Activated CD8-positive, alpha-beta T cell treated with anti-CD3 and anti-CD28 coated beads for 36 hours (primary cell): ENCODE data around the gene OR2T12. TPM values are rescaled to one million over a fixed set of nuclear protein-coding genes. Genes with fewer than 3 reads are reported as not detected.
"Not testable (repeated sequence)": the region's sequence is repeated elsewhere in the genome, so short reads cannot be mapped to it uniquely, and the experiment has no call there.

Experiments
- ATAC-seq: fragments of 200-7000 bp; cut with Tn5 transposase; one replicate; pipeline ENCODE4 v1.10.0; 2021; ENCODE audit warnings: mild to moderate bottlenecking, moderate library complexity
- CTCF ChIA-PET: fragments of 350-600 bp; sonication (Branson Sonifier 250); formaldehyde crosslinking; loops from one replicate; lab custom pipeline; 2021; ENCODE audit warnings: antibody characterized with exemption; lab: Charles Lee
- POLR2A ChIA-PET: fragments of 350-600 bp; sonication (Branson Sonifier 250); formaldehyde crosslinking; loops from one replicate; lab custom pipeline; 2021; ENCODE audit warnings: antibody characterized with exemption; lab: Charles Lee
- DNase-seq: peaks from one replicate; pipeline ENCODE4 v3.0.0-alpha.2; 2020
- H3K27ac Mint-ChIP-seq: one replicate; pipeline ENCODE4 v1.8.0; 2021; ENCODE audit warnings: mild to moderate bottlenecking, mixed read lengths
- H3K27me3 Mint-ChIP-seq: one replicate; pipeline ENCODE4 v1.8.0; 2021; ENCODE audit warnings: mixed read lengths
- H3K36me3 Mint-ChIP-seq: one replicate; pipeline ENCODE4 v1.8.0; 2021; ENCODE audit warnings: low read depth, mixed read lengths
- H3K4me1 Mint-ChIP-seq: one replicate; pipeline ENCODE4 v1.8.0; 2021; ENCODE audit warnings: low read depth, mixed read lengths
- H3K4me3 Mint-ChIP-seq: one replicate; pipeline ENCODE4 v1.8.0; 2021; ENCODE audit warnings: mild to moderate bottlenecking, moderate library complexity, mixed read lengths
- H3K9me3 Mint-ChIP-seq: one replicate; pipeline ENCODE4 v1.8.0; 2021; ENCODE audit warnings: mixed read lengths
- intact Hi-C: fragments of 100-400 bp; cut with micrococcal nuclease; formaldehyde crosslinking; loops from one replicate; pipeline ENCODE4 v1.10.0; 2022
- total RNA-seq, 2 experiments: library from RNA; stranded (reverse); gene quantifications; one replicate each; pipeline ENCODE4 v1.2.3, GENCODE V29; 2021
- TF ChIP-seq, protein P1 (sequence below): fragments of 200-600 bp; IDR thresholded peaks from one replicate; pipeline ENCODE4 v1.8.0; 2022; ENCODE audit warnings: antibody characterized with exemption, mild to moderate bottlenecking

Gene OR2T12
- total RNA-seq, 2 experiments from 2014 or later, result not detected

DNA sequence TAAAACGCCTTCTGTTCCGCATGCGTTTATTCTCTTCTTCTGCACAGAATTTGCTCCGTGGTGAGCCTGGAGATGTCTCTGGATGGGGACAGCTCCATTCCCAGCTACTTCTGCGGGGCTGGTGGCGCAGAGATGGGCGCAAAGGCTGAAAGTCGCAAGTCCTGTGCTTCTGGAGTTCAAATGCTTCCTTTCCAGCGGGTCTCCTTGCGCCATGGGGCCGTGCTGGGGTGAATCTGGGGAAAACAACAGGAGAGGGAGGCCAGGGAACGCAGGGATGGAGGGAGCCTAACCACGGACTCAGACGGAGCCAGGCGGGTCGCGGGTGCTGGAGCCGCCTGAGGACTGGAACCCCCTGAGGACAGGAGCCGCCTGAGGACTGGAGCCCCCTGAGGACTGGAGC lies 2.9 kb upstream of the OR2T12 start:
- intact Hi-C loops, result no loop called here
- no peaks in the 10 kb centered on the region for H3K36me3 Mint-ChIP-seq

DNA sequence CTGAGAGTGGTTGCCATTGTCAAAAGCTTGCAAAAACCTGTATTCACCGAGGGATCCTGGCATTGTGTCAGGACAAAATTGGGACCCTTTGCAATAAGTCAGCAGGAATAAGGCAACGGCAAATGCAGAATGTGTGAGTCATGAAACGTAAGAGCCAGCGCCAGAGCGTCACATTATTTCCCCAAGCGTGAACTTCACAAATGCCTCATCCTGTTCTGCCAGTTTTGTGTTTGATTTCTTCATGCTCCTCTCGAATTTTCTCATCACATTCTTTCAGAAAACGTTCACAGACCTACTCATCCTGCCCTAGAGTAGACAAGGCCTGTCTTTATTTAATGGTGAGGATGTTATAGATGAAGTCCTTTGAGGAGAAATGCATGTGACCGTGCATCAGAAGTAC lies 2.4 kb upstream of the OR2T12 start:
- H3K9me3 Mint-ChIP-seq, H3K36me3 Mint-ChIP-seq, CTCF ChIA-PET, POLR2A ChIA-PET, intact Hi-C loops, ATAC-seq, H3K4me3 Mint-ChIP-seq, H3K27ac Mint-ChIP-seq, DNase-seq, H3K4me1 Mint-ChIP-seq, H3K27me3 Mint-ChIP-seq: not testable (repeated sequence)

More for the DNA sequence above, 2.9 kb upstream of the OR2T12 start:
- Mint-ChIP-seq H3K27ac (no peak overlapping the region), H3K9me3 (no peaks in the 10 kb centered on the region), H3K4me3 (no peak overlapping the region), H3K27me3 (no peaks in the 10 kb centered on the region), H3K4me1 (no peaks in the 10 kb centered on the region)
- TF ChIP-seq, protein P1, sequence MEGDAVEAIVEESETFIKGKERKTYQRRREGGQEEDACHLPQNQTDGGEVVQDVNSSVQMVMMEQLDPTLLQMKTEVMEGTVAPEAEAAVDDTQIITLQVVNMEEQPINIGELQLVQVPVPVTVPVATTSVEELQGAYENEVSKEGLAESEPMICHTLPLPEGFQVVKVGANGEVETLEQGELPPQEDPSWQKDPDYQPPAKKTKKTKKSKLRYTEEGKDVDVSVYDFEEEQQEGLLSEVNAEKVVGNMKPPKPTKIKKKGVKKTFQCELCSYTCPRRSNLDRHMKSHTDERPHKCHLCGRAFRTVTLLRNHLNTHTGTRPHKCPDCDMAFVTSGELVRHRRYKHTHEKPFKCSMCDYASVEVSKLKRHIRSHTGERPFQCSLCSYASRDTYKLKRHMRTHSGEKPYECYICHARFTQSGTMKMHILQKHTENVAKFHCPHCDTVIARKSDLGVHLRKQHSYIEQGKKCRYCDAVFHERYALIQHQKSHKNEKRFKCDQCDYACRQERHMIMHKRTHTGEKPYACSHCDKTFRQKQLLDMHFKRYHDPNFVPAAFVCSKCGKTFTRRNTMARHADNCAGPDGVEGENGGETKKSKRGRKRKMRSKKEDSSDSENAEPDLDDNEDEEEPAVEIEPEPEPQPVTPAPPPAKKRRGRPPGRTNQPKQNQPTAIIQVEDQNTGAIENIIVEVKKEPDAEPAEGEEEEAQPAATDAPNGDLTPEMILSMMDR, result no peak
- DNase-seq, result no peak
- POLR2A ChIA-PET, result no interaction called here
- CTCF ChIA-PET, result no interaction called here
- ATAC-seq, result no peak

DNA sequence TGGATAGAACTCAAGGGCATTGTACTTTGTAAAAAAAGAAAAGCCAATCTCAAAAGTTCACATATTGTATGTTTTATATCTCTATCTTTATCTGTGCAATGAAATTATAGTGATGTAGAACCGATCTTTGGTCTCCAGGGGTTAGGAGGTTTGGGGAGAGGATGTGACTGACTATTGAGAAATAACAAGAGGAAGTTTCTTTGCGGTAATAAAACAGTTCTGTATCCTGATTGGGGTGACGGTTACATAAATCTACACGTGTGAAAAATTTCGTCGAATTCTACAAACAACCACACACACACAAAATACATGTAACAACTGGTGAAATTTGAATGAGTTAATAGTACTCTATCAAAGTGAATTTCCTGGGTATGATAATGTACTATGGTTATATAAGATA lies 14.8 kb downstream of the OR2T12 start:
- ATAC-seq (no peak), DNase-seq (no peak)
- Mint-ChIP-seq H3K4me3 (no peak overlapping the region), H3K4me1 (no peaks in the 10 kb centered on the region), H3K36me3 (no peaks in the 10 kb centered on the region), H3K9me3 (no peaks in the 10 kb centered on the region), H3K27ac (no peak overlapping the region), H3K27me3 (peaks cover 1% of the 10 kb centered on the region)
- CTCF ChIA-PET, result no interaction called here
- POLR2A ChIA-PET, result no interaction called here
- intact Hi-C loops, result no loop called here
- TF ChIP-seq, protein P1, result no peak

DNA sequence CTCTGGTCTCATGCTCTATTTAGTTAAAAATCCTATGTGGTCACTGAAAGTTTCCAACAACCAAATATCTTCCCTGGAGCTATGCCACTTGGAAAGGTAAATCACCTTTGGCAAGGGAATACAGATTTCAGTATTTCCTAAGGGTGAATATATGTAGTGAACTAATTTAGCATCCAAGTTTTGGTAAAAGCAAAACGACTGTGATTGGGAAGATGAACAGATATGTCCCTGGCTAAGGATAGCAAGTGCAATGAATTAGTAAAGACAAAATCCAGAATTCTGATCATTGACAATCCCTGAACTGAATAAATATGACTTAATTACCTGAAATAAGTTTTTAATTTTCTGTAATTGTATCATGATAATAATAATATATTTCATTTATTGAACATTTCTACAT lies 25.3 kb downstream of the OR2T12 start, which contains the start of gene OR2T33:
TSS of gene OR2T33 (minus strand) at position 101 of the 400 bp plus-strand sequence. CDS start 4,162 bp downstream, outside the sequence.
- H3K27me3 Mint-ChIP-seq, result no peaks in the 10 kb centered on the region
- ChIA-PET CTCF (no interaction called here), POLR2A (no interaction called here)
- DNase-seq (no peak), ATAC-seq (no peak)
- no peaks in the 10 kb centered on the region for H3K9me3 Mint-ChIP-seq
- intact Hi-C loops, result no loop called here
- no peak within 1 kb of the TSS for H3K27ac Mint-ChIP-seq
- no peaks in the 10 kb centered on the region for H3K4me1 Mint-ChIP-seq
- TF ChIP-seq, protein P1, result no peak
- H3K4me3 Mint-ChIP-seq, result no peak within 1 kb of the TSS
- H3K36me3 Mint-ChIP-seq, result no peaks in the 10 kb centered on the region

DNA sequence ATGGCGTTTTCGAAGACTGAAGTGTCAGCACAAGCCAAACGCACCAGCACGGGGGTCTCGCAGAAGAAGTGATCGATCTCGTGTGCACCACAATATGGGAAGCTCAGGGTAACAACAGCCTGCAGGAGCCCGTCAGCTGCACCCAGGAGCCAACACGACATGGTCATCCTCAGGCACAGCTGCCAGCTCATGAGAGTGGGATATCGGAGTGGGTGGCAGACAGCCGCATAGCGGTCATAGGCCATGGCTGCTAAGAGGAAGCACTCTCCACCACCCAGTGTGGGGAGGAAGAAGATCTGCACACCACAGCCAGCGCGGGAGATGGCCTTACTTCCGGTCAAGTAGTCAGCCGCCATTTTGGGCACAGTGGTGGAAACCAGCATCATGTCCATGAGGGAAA lies 30.0 kb downstream of the OR2T12 start:
- CTCF ChIA-PET, H3K4me1 Mint-ChIP-seq, ATAC-seq, POLR2A ChIA-PET, H3K27me3 Mint-ChIP-seq, H3K9me3 Mint-ChIP-seq, DNase-seq, intact Hi-C loops, H3K36me3 Mint-ChIP-seq, H3K27ac Mint-ChIP-seq, H3K4me3 Mint-ChIP-seq: not testable (repeated sequence)

DNA sequence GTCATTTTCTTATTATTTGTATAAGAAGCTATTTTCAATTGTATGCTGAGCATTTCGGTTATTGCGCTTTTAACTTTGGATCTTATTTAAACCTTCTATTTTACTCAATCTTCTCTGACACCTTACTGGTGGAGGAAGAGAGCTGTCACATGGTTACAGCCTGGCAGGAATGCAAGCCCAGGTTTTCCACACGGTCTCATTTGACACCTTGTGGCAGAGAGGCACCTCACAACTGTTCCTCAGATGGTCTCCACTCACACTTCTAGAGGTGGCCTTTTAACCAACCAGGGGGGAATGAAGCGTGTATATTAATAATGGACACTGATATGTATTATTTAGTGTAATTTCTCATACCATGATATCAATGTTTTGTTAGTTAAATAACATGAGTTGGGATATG lies 35.0 kb downstream of the OR2T12 start:
- Mint-ChIP-seq H3K27me3 (no peaks in the 10 kb centered on the region), H3K36me3 (no peaks in the 10 kb centered on the region), H3K27ac (no peak overlapping the region), H3K4me3 (no peak overlapping the region), H3K9me3 (peaks cover 4% of the 10 kb centered on the region), H3K4me1 (no peaks in the 10 kb centered on the region)
- TF ChIP-seq, protein P1, result no peak
- DNase-seq (no peak), ATAC-seq (no peak)
- ChIA-PET POLR2A (no interaction called here), CTCF (no interaction called here)
- intact Hi-C loops, result no loop called here

DNA sequence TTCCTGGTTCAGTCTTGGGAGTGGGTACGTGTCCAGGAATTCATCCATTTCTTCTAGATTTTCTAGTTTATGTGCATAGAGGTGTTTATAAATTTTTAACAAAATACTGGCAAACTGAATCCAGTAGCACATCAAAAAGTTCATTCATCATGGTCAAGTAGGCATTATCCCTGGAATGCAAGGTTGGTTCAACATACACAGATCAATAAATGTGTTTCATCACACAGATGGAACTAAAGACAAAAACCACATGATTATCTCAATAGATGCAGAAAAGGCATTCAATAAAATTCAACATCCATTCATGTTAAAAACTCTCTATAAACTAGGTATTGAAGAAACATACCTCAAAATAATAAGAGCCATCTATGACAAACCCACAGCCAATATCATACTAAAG lies 43.9 kb downstream of the OR2T12 start:
- POLR2A ChIA-PET, intact Hi-C loops, H3K27ac Mint-ChIP-seq, ATAC-seq, H3K36me3 Mint-ChIP-seq, H3K4me1 Mint-ChIP-seq, H3K27me3 Mint-ChIP-seq, H3K4me3 Mint-ChIP-seq, DNase-seq: not testable (repeated sequence)
- peaks cover 18% of the 10 kb centered on the region for H3K9me3 Mint-ChIP-seq
- CTCF ChIA-PET, result interaction anchor here (1.0 kb wide), 1 partner anchor 16 kb away, joined by 3 read pairs; no protein-coding TSS in a partner anchor
